Globus pallidus (tissue), 1 donor: ENCODE results near the gene SYT11.
"Not testable (repeated sequence)": the region's sequence is repeated elsewhere in the genome, so short reads cannot be mapped to it uniquely, and the experiment has no call there.

ENCODE experiments used
- DNase-seq: peaks from one replicate; pipeline ENCODE4 v3.0.0-alpha.2; 2015; ENCODE audit warnings: low spot score

SYT11 gene

GRCh38 chr1:155859234-155859829, at the start of gene SYT11:
Gene SYT11, plus strand, starts transcription at chr1:155859567. Its CDS starts 195 bp downstream, at chr1:155859762.
- peak; percentile 99 for DNase-seq

- DNase-seq, result no peak
Observed at GRCh38 chr1:155812878-155813277, 46.5 kb upstream of the SYT11 start.

GRCh38 chr1:155813672-155814071, 45.7 kb upstream of the SYT11 start:
- DNase-seq, result no peak

- no peak for DNase-seq
Observed at GRCh38 chr1:155816351-155816750, 43.0 kb upstream of the SYT11 start.

- DNase-seq, result no peak
Observed at GRCh38 chr1:155827450-155827849, 31.9 kb upstream of the SYT11 start.

- no peak for DNase-seq
Observed at GRCh38 chr1:155831279-155831976, 27.9 kb upstream of the SYT11 start.

GRCh38 chr1:155833665-155834295, 25.6 kb upstream of the SYT11 start:
- DNase-seq, result no peak

GRCh38 chr1:155834296-155834926, 25.0 kb upstream of the SYT11 start:
- no peak for DNase-seq

GRCh38 chr1:155834927-155835399, 24.4 kb upstream of the SYT11 start:
- not testable (repeated sequence) for DNase-seq

GRCh38 chr1:155835548-155835947, 23.8 kb upstream of the SYT11 start:
- DNase-seq, result no peak

- no peak for DNase-seq
Observed at GRCh38 chr1:155840386-155840785, 19.0 kb upstream of the SYT11 start.

GRCh38 chr1:155844860-155845421, 14.4 kb upstream of the SYT11 start:
- DNase-seq, result no peak

- no peak for DNase-seq
Observed at GRCh38 chr1:155847823-155848529, 11.4 kb upstream of the SYT11 start.

GRCh38 chr1:155850345-155850744, 9.0 kb upstream of the SYT11 start:
- DNase-seq, result no peak

GRCh38 chr1:155856257-155856974, 3.0 kb upstream of the SYT11 start:
- no peak for DNase-seq

- DNase-seq, result peak; percentile 91
Observed at GRCh38 chr1:155856975-155857930, 2.1 kb upstream of the SYT11 start, which contains the start of gene GON4L. Gene GON4L, minus strand, starts transcription at chr1:155857214. Its CDS starts 3,434 bp downstream, at chr1:155853780.

GRCh38 chr1:155858800-155859233, 550 bp upstream of the SYT11 start:
- DNase-seq, result no peak

- DNase-seq, result peak; percentile 97
Observed at GRCh38 chr1:155859881-155860871, 809 bp downstream of the SYT11 start.
